HCT116 (cell line): Measurements from ENCODE around the gene SLC8A1. TPM values are rescaled to one million over a fixed set of nuclear protein-coding genes. Genes with fewer than 3 reads are reported as not detected.

Experiments
- ATAC-seq: fragments of 200-7000 bp; cut with Tn5 transposase; 2 replicates; pipeline ENCODE4 v1.9.1; 2020; ENCODE audit warnings: mild to moderate bottlenecking, moderate library complexity
- BruUV-seq: library from RNA; stranded (reverse); fragments of 400-500 nt; replicated peaks from 2 replicates; lab custom pipeline; 2021; lab: Mats Ljungman, UMichigan
- CTCF ChIA-PET: fragments of 300-600 bp; sonication (Branson Sonifier 250); formaldehyde crosslinking; loops from one replicate; lab custom pipeline; 2021; ENCODE audit warnings: antibody characterized with exemption; lab: Charles Lee
- POLR2A ChIA-PET: fragments of 300-600, 350-600 bp; sonication (Branson Sonifier 250); formaldehyde crosslinking; loops from one replicate; lab custom pipeline; 2021; ENCODE audit warnings: antibody characterized with exemption; lab: Charles Lee
- RAD21 ChIA-PET, 2 experiments: fragments of 300-600 bp; sonication (Branson Sonifier 250); formaldehyde crosslinking; loops; one replicate each; lab custom pipeline; 2023; ENCODE audit warnings: low total read pairs in 2 of 2; ENCODE audit not compliant: uncharacterized antibody in 2 of 2, unreplicated experiment in 2 of 2, low non-redundant PET in 1 of 2; lab: Charles Lee
- DNase-seq: peaks from one replicate; pipeline ENCODE4 v3.0.0-alpha.2; 2010; ENCODE audit warnings: low read depth, low spot score
- H2AFZ ChIP-seq: fragments of 200-600 bp; shearing (Covaris generic), sonication (generic); 2 replicates; pipeline ENCODE4 v1.6.1; 2017; ENCODE audit warnings: low read depth, mixed run types, mixed read lengths, antibody characterized with exemption, low read length; ENCODE audit not compliant: poor library complexity, severe bottlenecking
- H3K27ac ChIP-seq: 2 replicates; pipeline ENCODE4 v1.5.1; 2012; ENCODE audit warnings: low read depth, low read length
- H3K27me3 ChIP-seq: fragments of 200-600 bp; sonication (generic); 2 replicates; pipeline ENCODE4 v1.6.1; 2016; ENCODE audit warnings: mixed run types, low read length, mixed read lengths; ENCODE audit not compliant: insufficient read depth
- H3K36me3 ChIP-seq, 2 experiments: fragments of 200-500 bp in 1 of 2; fragments of 200-600 bp in 1 of 2; sonication (Bioruptor generic) in 1 of 2; sonication (generic) in 1 of 2; 2 replicates each; pipeline versions ENCODE4 v1.5.1 to v1.6.1; 2014 to 2016; ENCODE audit warnings: low read length in 2 of 2, inconsistent platforms in 1 of 2, mixed read lengths in 1 of 2, mixed run types in 1 of 2; ENCODE audit not compliant: insufficient read depth in 2 of 2, control insufficient read depth in 1 of 2
- H3K4me1 ChIP-seq, 2 experiments: fragments of 200-600 bp in 1 of 2; sonication (generic) in 1 of 2; 2 replicates each; pipeline versions ENCODE4 v1.5.1 to v1.6.1; 2012 to 2017; ENCODE audit warnings: low read length in 2 of 2, inconsistent platforms in 1 of 2, mild to moderate bottlenecking in 1 of 2, mixed read lengths in 1 of 2, mixed run types in 1 of 2, moderate library complexity in 1 of 2; ENCODE audit not compliant: insufficient read depth in 2 of 2, control insufficient read depth in 1 of 2
- H3K4me2 ChIP-seq: fragments of 200-600 bp; sonication (generic); 2 replicates; pipeline ENCODE4 v1.6.1; 2017; ENCODE audit warnings: mixed run types, low read length, mixed read lengths
- H3K4me3 ChIP-seq, 2 experiments: fragments of 200-600 bp in 1 of 2; sonication (generic) in 1 of 2; replicated peaks in 1 of 2; 2 replicates each; pipeline ENCODE4 v1.5.1; 2011 to 2016; ENCODE audit warnings: low read length in 2 of 2, control low read depth in 1 of 2, low read depth in 1 of 2, mild to moderate bottlenecking in 1 of 2, mixed read lengths in 1 of 2, mixed run types in 1 of 2
- H3K79me2 ChIP-seq: fragments of 200-600 bp; sonication (generic); 2 replicates; pipeline ENCODE4 v1.6.1; 2017; ENCODE audit warnings: mild to moderate bottlenecking, mixed run types, low read length, moderate library complexity, mixed read lengths; ENCODE audit not compliant: insufficient read depth
- H3K9ac ChIP-seq: fragments of 200-600 bp; sonication (generic); 2 replicates; pipeline ENCODE4 v1.6.1; 2016; ENCODE audit warnings: low read length, mixed read lengths
- H3K9me2 ChIP-seq: fragments of 200-600 bp; sonication (generic), shearing (Covaris generic); 2 replicates; pipeline ENCODE4 v1.6.1; 2017; ENCODE audit warnings: mixed run types, mild to moderate bottlenecking, moderate library complexity; ENCODE audit not compliant: insufficient read depth
- H3K9me3 ChIP-seq, 2 experiments: fragments of 200-500 bp in 1 of 2; fragments of 200-600 bp in 1 of 2; sonication (Bioruptor generic) in 1 of 2; sonication (generic) in 1 of 2; 2 replicates each; pipeline ENCODE4 v1.6.1; 2014 to 2017; ENCODE audit warnings: low read length in 2 of 2, mixed read lengths in 2 of 2, inconsistent platforms in 1 of 2, low read depth in 1 of 2, mild to moderate bottlenecking in 1 of 2, mixed run types in 1 of 2, moderate library complexity in 1 of 2; ENCODE audit not compliant: control insufficient read depth in 1 of 2, insufficient read depth in 1 of 2
- H4K20me1 ChIP-seq: fragments of 200-600 bp; sonication (generic), shearing (Covaris generic); 2 replicates; pipeline ENCODE4 v1.6.1; 2017; ENCODE audit warnings: mixed run types, mild to moderate bottlenecking, moderate library complexity; ENCODE audit not compliant: insufficient read depth
- CBX3 ChIP-seq: IDR thresholded peaks from 2 replicates; pipeline ENCODE4 v1.6.1; 2012; ENCODE audit warnings: low read depth
- CEBPB ChIP-seq: IDR thresholded peaks from 2 replicates; pipeline ENCODE4 v1.6.1; 2012; ENCODE audit warnings: low read depth
- EGR1 ChIP-seq: IDR thresholded peaks from 2 replicates; pipeline ENCODE4 v1.6.1; 2012; ENCODE audit warnings: low read depth
- ELF1 ChIP-seq: IDR thresholded peaks from 2 replicates; pipeline ENCODE4 v1.6.1; 2012; ENCODE audit warnings: low read depth, borderline replicate concordance
- EZH2phosphoT487 ChIP-seq: fragments of 200-600 bp; IDR thresholded peaks from 2 replicates; pipeline ENCODE4 v1.6.1; 2018; ENCODE audit warnings: antibody characterized with exemption, borderline replicate concordance
- FOSL1 ChIP-seq: IDR thresholded peaks from 2 replicates; pipeline ENCODE4 v1.6.1; 2012; ENCODE audit warnings: low read depth
- POLR2AphosphoS5 ChIP-seq: IDR thresholded peaks from 2 replicates; pipeline ENCODE4 v1.6.1; 2011; ENCODE audit warnings: mild to moderate bottlenecking, low read depth, low read length, moderate library complexity
- SP1 ChIP-seq: IDR thresholded peaks from 2 replicates; pipeline ENCODE4 v1.6.1; 2012; ENCODE audit warnings: low read depth
- TCF7L2 ChIP-seq: IDR thresholded peaks from 2 replicates; pipeline ENCODE4 v1.7.0; 2011; ENCODE audit warnings: borderline replicate concordance, inconsistent platforms; ENCODE audit not compliant: insufficient read depth, insufficient read length; ENCODE audit errors: extremely low read depth
- ZNF274 ChIP-seq: fragments of 200-500 bp; sonication (Bioruptor generic); IDR thresholded peaks from 2 replicates; pipeline ENCODE4 v1.6.1; 2014; ENCODE audit warnings: mild to moderate bottlenecking, low read depth, low read length, inconsistent platforms
- intact Hi-C: fragments of 100-400 bp; cut with micrococcal nuclease; formaldehyde crosslinking; loops from 2 replicates; pipeline ENCODE4 v1.10.0; 2022
- total RNA-seq: library from RNA; stranded (reverse); gene quantifications from one replicate; pipeline ENCODE4 v1.2.1, GENCODE V29; 2021; ENCODE audit not compliant: unreplicated experiment
- TF ChIP-seq, protein P1 (sequence below), 3 experiments: fragments of 200-600 bp in 1 of 3; sonication (generic) in 1 of 3; IDR thresholded peaks in 2 of 3; conservative IDR thresholded peaks in 1 of 3; 2 replicates each; pipeline ENCODE4 v1.5.1; 2012 to 2017; ENCODE audit warnings: low read depth in 2 of 3, low read length in 2 of 3, antibody characterized with exemption in 1 of 3, borderline replicate concordance in 1 of 3, control low read depth in 1 of 3, mild to moderate bottlenecking in 1 of 3, mixed read lengths in 1 of 3, mixed run types in 1 of 3, moderate library complexity in 1 of 3; ENCODE audit not compliant: insufficient read depth in 1 of 3

Gene SLC8A1
- total RNA-seq, 1 experiment from 2014 or later = 0.07 TPM

DNA sequence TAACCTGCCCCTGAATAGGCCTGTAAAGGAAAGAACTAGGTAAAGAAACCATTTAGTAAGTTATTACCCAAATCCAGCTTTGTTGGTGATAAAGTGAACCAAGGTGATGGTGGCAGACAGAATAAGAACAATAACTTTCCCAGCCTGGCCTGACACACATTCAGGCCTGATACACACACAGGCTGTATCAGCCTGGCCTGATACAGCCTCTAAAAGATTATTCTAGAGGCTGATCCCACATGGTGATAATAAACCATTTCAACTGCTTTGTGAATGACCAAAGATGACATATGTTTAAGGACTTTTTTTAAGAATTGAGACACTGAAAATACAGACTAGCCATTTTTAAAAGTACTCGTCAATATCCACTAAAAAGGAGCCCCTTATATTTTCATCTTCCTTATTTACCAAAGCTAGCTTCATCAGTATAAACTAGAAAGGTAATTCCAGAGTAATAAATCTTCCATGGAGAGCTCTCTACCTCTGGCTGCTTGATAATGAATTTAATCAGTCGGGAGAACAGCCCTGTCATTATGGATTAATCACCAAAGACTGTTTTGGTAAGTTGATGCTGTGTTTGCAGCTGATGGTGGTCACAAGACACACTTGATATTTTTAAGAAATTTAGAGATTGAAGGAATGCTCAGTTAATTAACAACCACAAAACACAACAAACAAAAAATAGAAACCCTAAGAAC, 77.2 kb downstream of the SLC8A1 start:
- H3K4me2 ChIP-seq = no peak overlapping the region
- no peaks in the 10 kb centered on the region for H3K27me3 ChIP-seq
- RAD21 ChIA-PET = no interaction called here
- no peak overlapping the region for H3K27ac ChIP-seq
- no peak for ATAC-seq
- TF ChIP-seq SP1 (no peak), ZNF274 (no peak), CEBPB (no peak)
- H3K36me3 ChIP-seq = no peaks in the 10 kb centered on the region
- H3K9me3 ChIP-seq = no peaks in the 10 kb centered on the region
- POLR2A ChIA-PET = no interaction called here
- no peaks in the 10 kb centered on the region for H3K79me2 ChIP-seq
- no peaks in the 10 kb centered on the region for H4K20me1 ChIP-seq
- CTCF ChIA-PET = no interaction called here
- no peak overlapping the region for H3K9ac ChIP-seq
- no peak for DNase-seq
- no peak overlapping the region for H3K4me3 ChIP-seq
- intact Hi-C loops = no loop called here
- no TSS peak for BruUV-seq
- H3K9me2 ChIP-seq = no peaks in the 10 kb centered on the region
- H2AFZ ChIP-seq = no peak overlapping the region
- peaks cover 0 to 3% of the 10 kb centered on the region in 2 experiments; a peak in 1 of 4 replicates for H3K4me1 ChIP-seq

DNA sequence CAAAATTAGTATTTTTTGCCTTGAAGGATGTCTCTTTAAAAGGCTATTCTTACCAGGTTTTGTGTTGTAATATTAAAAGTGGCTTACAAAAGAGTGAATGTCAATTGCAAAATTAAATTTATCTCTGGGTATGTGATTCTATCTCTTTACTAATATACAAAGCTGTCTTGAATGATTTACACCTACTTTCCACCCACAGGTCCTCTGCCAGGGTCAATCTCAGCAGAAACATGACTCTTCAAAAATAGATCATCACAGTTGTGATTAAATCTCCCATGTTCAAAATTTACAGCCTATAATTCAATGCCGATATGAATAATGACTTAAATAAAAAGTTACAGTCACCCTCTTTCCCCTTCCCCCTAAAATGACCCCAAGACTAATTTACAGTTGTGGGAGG, 78.8 kb downstream of the SLC8A1 start:
- POLR2A ChIA-PET = no interaction called here

More for the DNA sequence above, 78.8 kb downstream of the SLC8A1 start:
- no peaks in the 10 kb centered on the region for H3K36me3 ChIP-seq
- no peak overlapping the region for H3K4me3 ChIP-seq
- BruUV-seq = no TSS peak
- H4K20me1 ChIP-seq = no peaks in the 10 kb centered on the region
- DNase-seq = no peak
- intact Hi-C loops = no loop called here
- ATAC-seq = no peak
- TF ChIP-seq CBX3 (no peak), POLR2AphosphoS5 (no peak), EGR1 (no peak), TCF7L2 (no peak), ELF1 (no peak), CEBPB (no peak), FOSL1 (no peak), EZH2phosphoT487 (no peak), ZNF274 (no peak)
- TF ChIP-seq, protein P1, sequence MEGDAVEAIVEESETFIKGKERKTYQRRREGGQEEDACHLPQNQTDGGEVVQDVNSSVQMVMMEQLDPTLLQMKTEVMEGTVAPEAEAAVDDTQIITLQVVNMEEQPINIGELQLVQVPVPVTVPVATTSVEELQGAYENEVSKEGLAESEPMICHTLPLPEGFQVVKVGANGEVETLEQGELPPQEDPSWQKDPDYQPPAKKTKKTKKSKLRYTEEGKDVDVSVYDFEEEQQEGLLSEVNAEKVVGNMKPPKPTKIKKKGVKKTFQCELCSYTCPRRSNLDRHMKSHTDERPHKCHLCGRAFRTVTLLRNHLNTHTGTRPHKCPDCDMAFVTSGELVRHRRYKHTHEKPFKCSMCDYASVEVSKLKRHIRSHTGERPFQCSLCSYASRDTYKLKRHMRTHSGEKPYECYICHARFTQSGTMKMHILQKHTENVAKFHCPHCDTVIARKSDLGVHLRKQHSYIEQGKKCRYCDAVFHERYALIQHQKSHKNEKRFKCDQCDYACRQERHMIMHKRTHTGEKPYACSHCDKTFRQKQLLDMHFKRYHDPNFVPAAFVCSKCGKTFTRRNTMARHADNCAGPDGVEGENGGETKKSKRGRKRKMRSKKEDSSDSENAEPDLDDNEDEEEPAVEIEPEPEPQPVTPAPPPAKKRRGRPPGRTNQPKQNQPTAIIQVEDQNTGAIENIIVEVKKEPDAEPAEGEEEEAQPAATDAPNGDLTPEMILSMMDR (IDR thresholded peaks at IDR 0.05 in 2 of 3, conservative IDR thresholded peaks at IDR 0.05 in 1 of 3; ENCODE audit: borderline replicate concordance in 1 of 3, insufficient read depth in 1 of 3, low read depth in 2 of 3, low read length in 2 of 3) = no peak
- no peak overlapping the region for H3K4me2 ChIP-seq
- no peak overlapping the region for H2AFZ ChIP-seq
- CTCF ChIA-PET = no interaction called here
- no peak overlapping the region for H3K27ac ChIP-seq
- H3K4me1 ChIP-seq = peaks cover 0 to 3% of the 10 kb centered on the region in 2 experiments; a peak in 1 of 4 replicates
- H3K27me3 ChIP-seq = no peaks in the 10 kb centered on the region
- no peak overlapping the region for H3K9ac ChIP-seq
- H3K9me2 ChIP-seq = no peaks in the 10 kb centered on the region
- H3K79me2 ChIP-seq = no peaks in the 10 kb centered on the region
- no peaks in the 10 kb centered on the region for H3K9me3 ChIP-seq
- RAD21 ChIA-PET = no interaction called here
